ENCODE results near the gene PPIH.
A peak's percentile ranks its signal among the peaks of the same experiment; 100 is the strongest.
"Not testable (repeated sequence)": the region's sequence is repeated elsewhere in the genome, so short reads cannot be mapped to it uniquely, and the experiment has no call there.

PPIH gene

GRCh38 chr1:42675467-42675866 lies 17.2 kb downstream of the PPIH start:
- Mint-ChIP-seq H3K4me3 (no peak overlapping the region), H3K36me3 (ENCODE audit: low read depth) (peaks cover 34% of the 10 kb centered on the region), H3K27ac (no peak overlapping the region), H3K27me3 (no peaks in the 10 kb centered on the region), H3K9me3 (no peaks in the 10 kb centered on the region), H3K4me1 (peaks cover 9% of the 10 kb centered on the region)
- DNase-seq (no peak), ATAC-seq (no peak)

- peaks cover 33% of the 10 kb centered on the region for H3K36me3 Mint-ChIP-seq (ENCODE audit: low read depth)
- no peak for DNase-seq
- no peaks in the 10 kb centered on the region for H3K27me3 Mint-ChIP-seq
- no peaks in the 10 kb centered on the region for H3K9me3 Mint-ChIP-seq
- H3K4me3 Mint-ChIP-seq, result no peak overlapping the region
- H3K4me1 Mint-ChIP-seq, result peaks cover 19% of the 10 kb centered on the region
- H3K27ac Mint-ChIP-seq, result no peak overlapping the region
- no peak for ATAC-seq
Observed at GRCh38 chr1:42676534-42677087, 18.4 kb downstream of the PPIH start.

GRCh38 chr1:42679364-42679983 lies 21.3 kb downstream of the PPIH start:
- H3K36me3 Mint-ChIP-seq (ENCODE audit: low read depth), result peaks cover 34% of the 10 kb centered on the region
- no peak overlapping the region for H3K4me3 Mint-ChIP-seq
- DNase-seq, result no peak
- ATAC-seq, result no peak
- H3K9me3 Mint-ChIP-seq, result no peaks in the 10 kb centered on the region
- H3K27ac Mint-ChIP-seq, result no peak overlapping the region
- peaks cover 34% of the 10 kb centered on the region for H3K4me1 Mint-ChIP-seq
- no peaks in the 10 kb centered on the region for H3K27me3 Mint-ChIP-seq

GRCh38 chr1:42680055-42680454 lies 21.8 kb downstream of the PPIH start:
- H3K4me1 Mint-ChIP-seq, result peaks cover 39% of the 10 kb centered on the region
- H3K27ac Mint-ChIP-seq, result no peak overlapping the region
- DNase-seq (no peak), ATAC-seq (no peak)
- no peaks in the 10 kb centered on the region for H3K9me3 Mint-ChIP-seq
- H3K27me3 Mint-ChIP-seq, result no peaks in the 10 kb centered on the region
- H3K4me3 Mint-ChIP-seq, result peak overlapping the region; percentile 96
- peaks cover 35% of the 10 kb centered on the region for H3K36me3 Mint-ChIP-seq (ENCODE audit: low read depth)

GRCh38 chr1:42680921-42681683 lies 22.9 kb downstream of the PPIH start:
- Mint-ChIP-seq H3K27me3 (no peaks in the 10 kb centered on the region), H3K27ac (peak overlapping the region; percentile 96), H3K4me1 (peaks cover 49% of the 10 kb centered on the region), H3K4me3 (peak overlapping the region; percentile 96), H3K9me3 (no peaks in the 10 kb centered on the region), H3K36me3 (ENCODE audit: low read depth) (peaks cover 39% of the 10 kb centered on the region)
- ATAC-seq, result no peak
- DNase-seq, result no peak

- H3K27me3 Mint-ChIP-seq, result no peaks in the 10 kb centered on the region
- H3K4me1 Mint-ChIP-seq, result peaks cover 57% of the 10 kb centered on the region
- ATAC-seq (peak; percentile 93), DNase-seq (peak; percentile 95)
- peak within 1 kb of the TSS; percentile 97 for H3K4me3 Mint-ChIP-seq
- H3K27ac Mint-ChIP-seq, result peak within 1 kb of the TSS; percentile 96
- peaks cover 44% of the 10 kb centered on the region for H3K36me3 Mint-ChIP-seq (ENCODE audit: low read depth)
- H3K9me3 Mint-ChIP-seq, result no peaks in the 10 kb centered on the region
Observed at GRCh38 chr1:42681741-42682483, 23.7 kb downstream of the PPIH start, which contains the start of gene YBX1. Gene YBX1, plus strand, starts transcription at chr1:42682418. Its CDS starts 148 bp downstream, at chr1:42682566.

- not testable (repeated sequence) for H3K9me3 Mint-ChIP-seq, DNase-seq, H3K27me3 Mint-ChIP-seq
- Mint-ChIP-seq H3K4me1 (peaks cover 62% of the 10 kb centered on the region), H3K27ac (peak overlapping the region; percentile 96), H3K4me3 (peak overlapping the region; percentile 96), H3K36me3 (ENCODE audit: low read depth) (peaks cover 47% of the 10 kb centered on the region)
- ATAC-seq, result peak; percentile 1
Observed at GRCh38 chr1:42682484-42682738, 24.2 kb downstream of the PPIH start.

GRCh38 chr1:42682739-42683531 lies 24.7 kb downstream of the PPIH start:
- H3K9me3 Mint-ChIP-seq, result no peaks in the 10 kb centered on the region
- ATAC-seq (peak; percentile 23), DNase-seq (peak; percentile 73)
- H3K4me3 Mint-ChIP-seq, result peak overlapping the region; percentile 97
- peaks cover 67% of the 10 kb centered on the region for H3K4me1 Mint-ChIP-seq
- no peaks in the 10 kb centered on the region for H3K27me3 Mint-ChIP-seq
- H3K27ac Mint-ChIP-seq, result peak overlapping the region; percentile 96
- peaks cover 52% of the 10 kb centered on the region for H3K36me3 Mint-ChIP-seq (ENCODE audit: low read depth)

- no peak for ATAC-seq
- Mint-ChIP-seq H3K27me3 (no peaks in the 10 kb centered on the region), H3K4me3 (peak overlapping the region; percentile 97), H3K36me3 (ENCODE audit: low read depth) (peaks cover 61% of the 10 kb centered on the region), H3K4me1 (peaks cover 80% of the 10 kb centered on the region), H3K9me3 (no peaks in the 10 kb centered on the region), H3K27ac (peak overlapping the region; percentile 96)
- peak; percentile 14 for DNase-seq
Observed at GRCh38 chr1:42684139-42684538, 25.9 kb downstream of the PPIH start.

- Mint-ChIP-seq H3K4me1 (peaks cover 84% of the 10 kb centered on the region), H3K4me3 (peak overlapping the region; percentile 97), H3K36me3 (ENCODE audit: low read depth) (peaks cover 78% of the 10 kb centered on the region), H3K27me3 (no peaks in the 10 kb centered on the region), H3K9me3 (no peaks in the 10 kb centered on the region), H3K27ac (peak overlapping the region; percentile 9)
- ATAC-seq (no peak), DNase-seq (no peak)
Observed at GRCh38 chr1:42686418-42686817, 28.2 kb downstream of the PPIH start.

GRCh38 chr1:42689912-42690311 lies 31.7 kb downstream of the PPIH start:
- Mint-ChIP-seq H3K9me3 (no peaks in the 10 kb centered on the region), H3K36me3 (ENCODE audit: low read depth) (peaks cover 87% of the 10 kb centered on the region), H3K4me1 (peaks cover 92% of the 10 kb centered on the region), H3K27me3 (no peaks in the 10 kb centered on the region), H3K27ac (peak overlapping the region; percentile 37), H3K4me3 (peak overlapping the region; percentile 97)
- ATAC-seq (no peak), DNase-seq (no peak)

- peaks cover 87% of the 10 kb centered on the region for H3K36me3 Mint-ChIP-seq (ENCODE audit: low read depth)
- H3K9me3 Mint-ChIP-seq, result no peaks in the 10 kb centered on the region
- peak overlapping the region; percentile 42 for H3K27ac Mint-ChIP-seq
- H3K27me3 Mint-ChIP-seq, result no peaks in the 10 kb centered on the region
- peak; percentile 85 for ATAC-seq
- peak overlapping the region; percentile 8 for H3K4me3 Mint-ChIP-seq
- DNase-seq, result no peak
- peaks cover 87% of the 10 kb centered on the region for H3K4me1 Mint-ChIP-seq
Observed at GRCh38 chr1:42690477-42691156, 32.4 kb downstream of the PPIH start.

- H3K9me3 Mint-ChIP-seq, result no peaks in the 10 kb centered on the region
- no peak for DNase-seq
- no peak for ATAC-seq
- peak overlapping the region; percentile 8 for H3K4me3 Mint-ChIP-seq
- H3K27ac Mint-ChIP-seq, result peak overlapping the region; percentile 52
- H3K27me3 Mint-ChIP-seq, result no peaks in the 10 kb centered on the region
- peaks cover 87% of the 10 kb centered on the region for H3K4me1 Mint-ChIP-seq
- H3K36me3 Mint-ChIP-seq (ENCODE audit: low read depth), result peaks cover 88% of the 10 kb centered on the region
Observed at GRCh38 chr1:42691157-42691498, 32.9 kb downstream of the PPIH start.

- peaks cover 89% of the 10 kb centered on the region for H3K36me3 Mint-ChIP-seq (ENCODE audit: low read depth)
- peak overlapping the region; percentile 82 for H3K27ac Mint-ChIP-seq
- H3K4me3 Mint-ChIP-seq, result no peak overlapping the region
- peaks cover 77% of the 10 kb centered on the region for H3K4me1 Mint-ChIP-seq
- H3K27me3 Mint-ChIP-seq, result no peaks in the 10 kb centered on the region
- ATAC-seq, result no peak
- H3K9me3 Mint-ChIP-seq, result no peaks in the 10 kb centered on the region
- DNase-seq, result no peak
Observed at GRCh38 chr1:42692461-42692860, 34.2 kb downstream of the PPIH start.

Measured in activated naive CD8-positive, alpha-beta T cell treated with anti-CD3 and anti-CD28 coated beads, Interleukin-2, amount 50 U/mL, for 24 hours (primary cell).